GM12878 (cell line): ENCODE results near the gene DYNC1H1. TPM values are rescaled to one million over a fixed set of nuclear protein-coding genes. Genes with fewer than 3 reads are reported as not detected.

Source experiments
- BCL3 ChIP-seq: IDR thresholded peaks from 2 replicates; pipeline ENCODE4 v1.6.1; 2011; ENCODE audit warnings: borderline replicate concordance, low read depth, mild to moderate bottlenecking, moderate library complexity, low read length; ENCODE audit not compliant: insufficient read depth, poor library complexity, severe bottlenecking
- BCLAF1 ChIP-seq: fragments of 450-650 bp; IDR thresholded peaks from 2 replicates; pipeline ENCODE4 v1.6.1; 2017; ENCODE audit warnings: antibody characterized with exemption, mild to moderate bottlenecking, moderate library complexity
- BHLHE40 ChIP-seq, 2 experiments: fragments of 450-650 bp in 1 of 2; IDR thresholded peaks; 2 replicates each; pipeline ENCODE4 v1.6.1; 2011 to 2017; ENCODE audit warnings: low read depth in 2 of 2, borderline replicate concordance in 1 of 2, improper control_type of control experiment in 1 of 2, low read length in 1 of 2, mild to moderate bottlenecking in 1 of 2
- HDAC6 ChIP-seq: fragments of 200-600 bp; sonication (generic); IDR thresholded peaks from one replicate; pipeline ENCODE4 v1.8.0; 2017; ENCODE audit warnings: antibody characterized with exemption; ENCODE audit not compliant: unreplicated experiment
- KAT2A ChIP-seq: conservative IDR thresholded peaks from 2 replicates; pipeline ENCODE4 v1.6.1; 2011; ENCODE audit warnings: low read depth, low read length; ENCODE audit not compliant: control insufficient read depth
- MYB ChIP-seq: fragments of 150-350 bp; IDR thresholded peaks from 2 replicates; pipeline ENCODE4 v1.6.1; 2014; ENCODE audit warnings: mild to moderate bottlenecking, low read depth, low read length, borderline replicate concordance
- NRF1 ChIP-seq: conservative IDR thresholded peaks from 2 replicates; pipeline ENCODE4 v1.6.1; 2011; ENCODE audit warnings: mild to moderate bottlenecking, low read depth, low read length, improper control_type of control experiment
- PAX5 ChIP-seq: IDR thresholded peaks from 2 replicates; pipeline ENCODE4 v1.6.1; 2011; ENCODE audit warnings: low read depth, low read length, borderline replicate concordance
- POLR2AphosphoS2 ChIP-seq: IDR thresholded peaks from 2 replicates; pipeline ENCODE4 v1.6.1; 2011; ENCODE audit warnings: low read depth, mild to moderate bottlenecking, low read length, improper control_type of control experiment, moderate library complexity
- RBBP5 ChIP-seq: fragments of 200-600 bp; sonication (generic); conservative IDR thresholded peaks from 2 replicates; pipeline ENCODE4 v1.6.1; 2016
- RFX5 ChIP-seq: IDR thresholded peaks from 2 replicates; pipeline ENCODE4 v1.6.1; 2011; ENCODE audit warnings: low read depth, low read length, improper control_type of control experiment
- SMARCA5 ChIP-seq: fragments of 450-650 bp; IDR thresholded peaks from 2 replicates; pipeline ENCODE4 v1.6.1; 2017; ENCODE audit warnings: mild to moderate bottlenecking
- SUZ12 ChIP-seq: fragments of 200-600 bp; sonication (generic); IDR thresholded peaks from one replicate; pipeline ENCODE4 v1.6.1; 2018; ENCODE audit warnings: antibody characterized with exemption, mild to moderate bottlenecking; ENCODE audit not compliant: unreplicated experiment
- TCF3 ChIP-seq: IDR thresholded peaks from 2 replicates; pipeline ENCODE4 v1.6.1; 2012; ENCODE audit warnings: low read depth, mild to moderate bottlenecking, low read length, borderline replicate concordance; ENCODE audit not compliant: insufficient read depth
- USF1 ChIP-seq: IDR thresholded peaks from 2 replicates; pipeline ENCODE4 v1.6.1; 2011; ENCODE audit warnings: borderline replicate concordance, low read depth, mild to moderate bottlenecking, moderate library complexity, mixed read lengths, low read length; ENCODE audit not compliant: insufficient read depth; ENCODE audit errors: extremely low read length
- YBX1 ChIP-seq: fragments of 450-650 bp; IDR thresholded peaks from 2 replicates; pipeline ENCODE4 v1.6.1; 2016; ENCODE audit warnings: antibody characterized with exemption
- ZNF592 ChIP-seq: fragments of 450-650 bp; IDR thresholded peaks from 2 replicates; pipeline ENCODE4 v1.6.1; 2017; ENCODE audit warnings: mild to moderate bottlenecking, moderate library complexity
- ZSCAN29 ChIP-seq: fragments of 450-650 bp; IDR thresholded peaks from 2 replicates; pipeline ENCODE4 v1.6.1; 2017; ENCODE audit warnings: mild to moderate bottlenecking, moderate library complexity
- polyA plus RNA-seq, 11 experiments: library from polyadenylated mRNA; depleted of rRNA in 4 of 11; unstranded in 6 of 11; stranded (reverse) in 5 of 11; fragments of >200 nt; fragmentation: Nextera tagmentation in 4 of 11; fragmentation: Illumina TruSeq in 1 of 11; extraction: Ambion mirVana in 4 of 11; extraction: Trizol in 1 of 11; gene quantifications; 1 replicate in 1 of 11; 2 replicates in 10 of 11; pipeline versions ENCODE4 v1.2.1 to v1.2.3, GENCODE V29; 2011 to 2016; ENCODE audit warnings: inconsistent platforms in 2 of 11, missing spikeins in 2 of 11, low read depth in 1 of 11
- total RNA-seq, 4 experiments: library from RNA; depleted of rRNA in 3 of 4; stranded (reverse); fragments of >200 nt in 3 of 4; fragmentation: Illumina TruSeq in 1 of 4; extraction: Trizol in 1 of 4; gene quantifications; 2 replicates each; pipeline versions ENCODE4 v1.2.1 to v1.2.3, GENCODE V29; 2013 to 2021

The DYNC1H1 gene
- total and polyA plus RNA-seq, 10 of the 15 experiments (the other 5 are each of a cell fraction or from before 2014, with no cell fraction given): 38.4 to 291 (median 111) TPM

GRCh38 chr14:101980700-101981099 is 16.3 kb downstream of the DYNC1H1 start (continued):
- TF ChIP-seq BCL3 (no peak), NRF1 (no peak), BCLAF1 (no peak), ZSCAN29 (no peak), USF1 (no peak), RFX5 (no peak), POLR2AphosphoS2 (no peak), HDAC6 (no peak), KAT2A (no peak), ZNF592 (no peak), TCF3 (no peak), SMARCA5 (0 out of 2 replicates have a peak, but pooled peaks have one; percentile 20), PAX5 (0 out of 2 replicates have a peak, but pooled peaks have one; percentile 6), RBBP5 (no peak), BHLHE40 (IDR thresholded peaks at IDR 0.05; ENCODE audit: borderline replicate concordance in 1 of 2, low read depth in 2 of 2, low read length in 1 of 2) (peak; percentile 54 to 61; a peak in 2 of 4 replicates), MYB (no peak), YBX1 (no peak), SUZ12 (no peak)
